ENCODE measurements around the gene SEMA3A.
A peak's percentile ranks its signal among the peaks of the same experiment; 100 is the strongest.

Gene SEMA3A

GRCh38 chr7:84009051-84009450 lies 185.5 kb downstream of the SEMA3A start:
- no peak for DNase-seq (ENCODE audit: low spot score)

- no peak for DNase-seq (ENCODE audit: low spot score)
These were observed 191.4 kb downstream of the SEMA3A start for GRCh38 chr7:84003191-84003590.

GRCh38 chr7:84002348-84002747 lies 192.2 kb downstream of the SEMA3A start:
- DNase-seq (ENCODE audit: low spot score): no peak

- DNase-seq (ENCODE audit: low spot score): no peak
These were observed 197.7 kb downstream of the SEMA3A start for GRCh38 chr7:83996879-83997278.

GRCh38 chr7:83987764-83988163 lies 206.8 kb downstream of the SEMA3A start:
- DNase-seq (ENCODE audit: low spot score): no peak

- no peak for DNase-seq (ENCODE audit: low spot score)
These were observed 208.8 kb downstream of the SEMA3A start for GRCh38 chr7:83985821-83986220.

- DNase-seq (ENCODE audit: low spot score): no peak
These were observed 210.0 kb downstream of the SEMA3A start for GRCh38 chr7:83984591-83984990.

GRCh38 chr7:83984076-83984475 lies 210.5 kb downstream of the SEMA3A start:
- no peak for DNase-seq (ENCODE audit: low spot score)

- DNase-seq (ENCODE audit: low spot score): no peak
These were observed 211.0 kb downstream of the SEMA3A start for GRCh38 chr7:83983606-83984005.

- peak; percentile 28 for DNase-seq (ENCODE audit: low spot score)
These were observed 218.3 kb downstream of the SEMA3A start for GRCh38 chr7:83976302-83976701.

- DNase-seq (ENCODE audit: low spot score): no peak
These were observed 224.5 kb downstream of the SEMA3A start for GRCh38 chr7:83970081-83970480.

GRCh38 chr7:83964318-83964717 lies 230.3 kb downstream of the SEMA3A start:
- no peak for DNase-seq (ENCODE audit: low spot score)

- DNase-seq (ENCODE audit: low spot score): no peak
These were observed 237.3 kb downstream of the SEMA3A start for GRCh38 chr7:83957333-83957732.

GRCh38 chr7:83956104-83956503 lies 238.5 kb downstream of the SEMA3A start:
- DNase-seq (ENCODE audit: low spot score): no peak

- no peak for DNase-seq (ENCODE audit: low spot score)
These were observed 242.4 kb downstream of the SEMA3A start for GRCh38 chr7:83952236-83952635.

GRCh38 chr7:83947260-83947659 lies 247.3 kb downstream of the SEMA3A start:
- no peak for DNase-seq (ENCODE audit: low spot score)

GRCh38 chr7:83946801-83947200 lies 247.8 kb downstream of the SEMA3A start:
- DNase-seq (ENCODE audit: low spot score): no peak

GRCh38 chr7:83941300-83941699 lies 253.3 kb downstream of the SEMA3A start:
- no peak for DNase-seq (ENCODE audit: low spot score)

- DNase-seq (ENCODE audit: low spot score): no peak
These were observed 256.7 kb downstream of the SEMA3A start for GRCh38 chr7:83937930-83938329.

- DNase-seq (ENCODE audit: low spot score): peak; percentile 56
These were observed 258.4 kb downstream of the SEMA3A start for GRCh38 chr7:83936056-83936708.

GRCh38 chr7:83934118-83934734 lies 260.4 kb downstream of the SEMA3A start:
- DNase-seq (ENCODE audit: low spot score): no peak

- no peak for DNase-seq (ENCODE audit: low spot score)
These were observed 262.6 kb downstream of the SEMA3A start for GRCh38 chr7:83931968-83932367.

- no peak for DNase-seq (ENCODE audit: low spot score)
These were observed 264.3 kb downstream of the SEMA3A start for GRCh38 chr7:83930262-83930661.

GRCh38 chr7:83925860-83926259 lies 268.7 kb downstream of the SEMA3A start:
- no peak for DNase-seq (ENCODE audit: low spot score)

Data from activated CD4-positive, alpha-beta T cell treated with anti-CD3 and anti-CD28 coated beads, Interleukin-2, Interleukin-4, amounts not matched to agents 100 ng/mL and 50 ng/mL, durations not matched to agents 16 hours and 8 hours (primary cell).